Retinal pigment epithelial cell (primary cell): ENCODE results near the gene ZBTB12.

Source experiments
- DNase-seq: peaks from one replicate; pipeline ENCODE4 v3.0.0-alpha.2; 2010; ENCODE audit warnings: low read depth
- H3K4me3 ChIP-seq: 2 replicates; pipeline ENCODE4 v1.5.1; 2011; ENCODE audit warnings: mild to moderate bottlenecking, low read length, control low read depth, moderate library complexity
- TF ChIP-seq, protein P1 (sequence below): conservative IDR thresholded peaks from 2 replicates; pipeline ENCODE4 v1.5.1; 2011; ENCODE audit warnings: low read depth, low read length, control low read depth, inconsistent platforms

Gene ZBTB12

GRCh38 chr6:31851485-31851832, 50.4 kb downstream of the ZBTB12 start:
- no peak for DNase-seq
- TF ChIP-seq, protein P1, sequence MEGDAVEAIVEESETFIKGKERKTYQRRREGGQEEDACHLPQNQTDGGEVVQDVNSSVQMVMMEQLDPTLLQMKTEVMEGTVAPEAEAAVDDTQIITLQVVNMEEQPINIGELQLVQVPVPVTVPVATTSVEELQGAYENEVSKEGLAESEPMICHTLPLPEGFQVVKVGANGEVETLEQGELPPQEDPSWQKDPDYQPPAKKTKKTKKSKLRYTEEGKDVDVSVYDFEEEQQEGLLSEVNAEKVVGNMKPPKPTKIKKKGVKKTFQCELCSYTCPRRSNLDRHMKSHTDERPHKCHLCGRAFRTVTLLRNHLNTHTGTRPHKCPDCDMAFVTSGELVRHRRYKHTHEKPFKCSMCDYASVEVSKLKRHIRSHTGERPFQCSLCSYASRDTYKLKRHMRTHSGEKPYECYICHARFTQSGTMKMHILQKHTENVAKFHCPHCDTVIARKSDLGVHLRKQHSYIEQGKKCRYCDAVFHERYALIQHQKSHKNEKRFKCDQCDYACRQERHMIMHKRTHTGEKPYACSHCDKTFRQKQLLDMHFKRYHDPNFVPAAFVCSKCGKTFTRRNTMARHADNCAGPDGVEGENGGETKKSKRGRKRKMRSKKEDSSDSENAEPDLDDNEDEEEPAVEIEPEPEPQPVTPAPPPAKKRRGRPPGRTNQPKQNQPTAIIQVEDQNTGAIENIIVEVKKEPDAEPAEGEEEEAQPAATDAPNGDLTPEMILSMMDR: no peak
- H3K4me3 ChIP-seq: no peak overlapping the region

- TF ChIP-seq, protein P1: no peak
- no peak overlapping the region for H3K4me3 ChIP-seq
- no peak for DNase-seq
Observed at GRCh38 chr6:31850765-31851484, 51.0 kb downstream of the ZBTB12 start.
